Small intestine (tissue), 7 donors: ENCODE measurements around the gene DAAM1. TPM values are rescaled to one million over a fixed set of nuclear protein-coding genes. Genes with fewer than 3 reads are reported as not detected.
A peak's percentile ranks its signal among the peaks of the same experiment; 100 is the strongest.

Source experiments
- DNase-seq, 2 donors: peaks; one replicate each; pipeline versions ENCODE4 v3.0.0 to v3.0.0-alpha.2; 2013
- FAIRE-seq: peaks from 2 replicates; lab custom pipeline; 2012; peaks lifted over from hg19 to GRCh38; lab: Jason Lieb, UNC
- H3K27ac ChIP-seq, 3 donors: one replicate each; pipeline ENCODE4 v1.5.1; 2013; ENCODE audit warnings: low read length in 2 of 3, mild to moderate bottlenecking in 2 of 3, control low read depth in 1 of 3, inconsistent platforms in 1 of 3, low read depth in 1 of 3, moderate library complexity in 1 of 3
- H3K27me3 ChIP-seq, 3 donors: one replicate each; pipeline ENCODE4 v1.6.1; 2013; ENCODE audit warnings: low read length in 3 of 3, inconsistent platforms in 1 of 3; ENCODE audit not compliant: control insufficient read depth in 3 of 3, insufficient read depth in 3 of 3
- H3K36me3 ChIP-seq, 3 donors: one replicate each; pipeline ENCODE4 v1.6.1; 2013; ENCODE audit warnings: low read length in 3 of 3, inconsistent platforms in 1 of 3, low read depth in 1 of 3, mild to moderate bottlenecking in 1 of 3, moderate library complexity in 1 of 3; ENCODE audit not compliant: control insufficient read depth in 3 of 3, insufficient read depth in 2 of 3
- H3K4me1 ChIP-seq, 3 donors: one replicate each; pipeline ENCODE4 v1.6.1; 2013; ENCODE audit warnings: low read length in 2 of 3, inconsistent platforms in 1 of 3, low read depth in 1 of 3, mild to moderate bottlenecking in 1 of 3, moderate library complexity in 1 of 3; ENCODE audit not compliant: control insufficient read depth in 3 of 3, insufficient read depth in 2 of 3
- H3K4me3 ChIP-seq, 3 donors: one replicate each; pipeline ENCODE4 v1.5.1; 2013; ENCODE audit warnings: low read length in 3 of 3, control low read depth in 1 of 3, inconsistent platforms in 1 of 3, low read depth in 1 of 3, mild to moderate bottlenecking in 1 of 3, moderate library complexity in 1 of 3
- H3K9me3 ChIP-seq, 2 donors: one replicate each; pipeline ENCODE4 v1.6.1; 2013; ENCODE audit warnings: low read depth in 1 of 2, low read length in 1 of 2; ENCODE audit not compliant: control insufficient read depth in 2 of 2, insufficient read depth in 1 of 2
- WGBS, 3 donors: extraction: QIAGEN DNeasy Blood & Tissue Kit; methylation state at CpG; one replicate each; pipeline ENCODE4 v1.1.7; 2013; 5-methylcytosine and 5-hydroxymethylcytosine counted together
- polyA plus RNA-seq, 4 donors: library from polyadenylated mRNA; stranded (reverse) in 3 of 4; unstranded in 1 of 4; fragments of 200-250 nt in 3 of 4; fragments of 120-200 nt in 1 of 4; gene quantifications; one replicate each; pipeline versions ENCODE4 v1.2.1 to v1.2.3, GENCODE V29; 2013
- donor health status: healthy with polysubstance abuse.
- donor health status: control.
- donor health status: control.
- donor health status: Bipolar disorder and iron deficiency.
- donor health status: healthy.

DAAM1 gene
- polyA plus RNA-seq, 4 donors, result 5.4 to 34.0 (median 11.9) TPM

DNA sequence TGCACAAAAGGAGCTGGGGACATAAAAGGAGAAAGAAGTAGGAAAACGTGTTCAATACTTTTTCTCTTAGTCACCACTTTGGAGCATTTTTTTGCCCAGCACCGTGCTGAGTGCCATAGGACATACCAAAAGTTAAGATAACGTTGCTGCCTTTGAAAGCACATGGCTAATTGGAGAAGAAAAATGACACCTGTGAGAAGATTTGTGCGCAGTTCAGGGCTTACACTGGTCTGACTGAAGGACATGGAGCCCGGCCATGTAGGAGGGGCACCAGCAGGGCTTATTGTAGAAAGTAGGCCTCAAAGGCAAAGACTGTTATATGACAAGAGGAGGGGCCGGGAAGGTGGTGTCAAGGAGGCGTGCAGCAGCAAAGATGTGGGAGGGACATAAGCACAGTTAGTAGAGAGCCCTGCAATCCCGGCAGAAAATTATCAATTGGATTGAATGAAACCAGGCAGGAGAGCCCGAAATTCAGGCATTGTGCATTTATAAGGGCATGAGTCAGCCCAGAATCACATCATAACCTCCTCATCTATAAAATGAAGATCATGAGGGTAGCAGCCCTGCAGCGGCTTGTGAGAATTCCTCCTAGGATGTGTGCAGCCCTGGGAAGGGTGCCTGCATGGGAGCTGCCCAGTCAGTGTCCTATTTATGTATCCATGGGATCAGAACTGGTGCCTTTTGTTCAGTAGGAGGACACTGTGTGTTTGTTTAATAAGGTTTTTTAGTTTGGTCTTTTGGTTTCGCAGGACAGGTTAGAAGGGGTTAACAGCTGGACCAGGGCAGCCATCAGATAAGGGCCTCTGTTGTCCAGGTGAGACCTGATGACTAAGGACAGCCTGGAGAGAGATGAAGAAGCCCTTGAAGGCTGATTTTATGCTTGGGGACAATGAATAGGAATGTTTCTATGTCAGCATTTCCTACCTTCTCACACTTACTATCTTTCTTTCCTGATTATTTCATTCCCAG, 154.3 kb downstream of the DAAM1 start:
- no peak overlapping the region for H3K4me3 ChIP-seq
- FAIRE-seq, result no peak
- 91 to 96% (median 93%) methylated on average over 11 of the region's 11 CpGs for WGBS, 3 donors
- no peaks in the 10 kb centered on the region for H3K27me3 ChIP-seq
- H3K27ac ChIP-seq, result no peak overlapping the region
- H3K9me3 ChIP-seq, result no peaks in the 10 kb centered on the region
- peaks cover 0 to 9% (median 2%) of the 10 kb centered on the region in 3 donors for H3K36me3 ChIP-seq
- peaks cover 0 to 37% (median 0%) of the 10 kb centered on the region in 3 donors for H3K4me1 ChIP-seq
- no peak for DNase-seq

DNA sequence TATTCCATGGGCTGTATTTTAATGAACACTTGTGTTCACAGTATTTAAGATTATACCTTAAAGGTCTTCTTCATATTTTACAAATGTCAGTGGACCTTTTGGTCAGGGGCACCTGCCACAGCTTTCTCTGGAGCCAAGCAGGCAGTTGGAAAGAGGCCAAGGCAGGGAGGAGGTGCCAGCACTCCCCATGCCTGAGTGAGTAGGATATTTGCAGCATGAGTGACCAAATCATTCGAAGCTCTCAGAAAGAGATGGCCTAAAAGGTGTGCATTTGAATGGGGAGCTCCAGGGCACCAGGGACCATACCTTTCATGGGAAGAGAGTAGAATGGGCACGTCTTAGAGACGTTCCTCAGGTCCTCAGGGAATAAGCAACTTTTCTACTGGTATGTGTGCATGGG, 155.1 kb downstream of the DAAM1 start:
- 79 to 83% (median 82%) methylated on average over 3 of the region's 3 CpGs for WGBS, 3 donors
- no peak for DNase-seq
- Histone ChIP-seq H3K4me1 (peaks cover 0 to 45% (median 0%) of the 10 kb centered on the region in 3 donors), H3K27me3 (no peaks in the 10 kb centered on the region), H3K36me3 (peaks cover 0 to 10% (median 2%) of the 10 kb centered on the region in 3 donors), H3K27ac (no peak overlapping the region), H3K4me3 (no peak overlapping the region), H3K9me3 (no peaks in the 10 kb centered on the region)
- no peak for FAIRE-seq

DNA sequence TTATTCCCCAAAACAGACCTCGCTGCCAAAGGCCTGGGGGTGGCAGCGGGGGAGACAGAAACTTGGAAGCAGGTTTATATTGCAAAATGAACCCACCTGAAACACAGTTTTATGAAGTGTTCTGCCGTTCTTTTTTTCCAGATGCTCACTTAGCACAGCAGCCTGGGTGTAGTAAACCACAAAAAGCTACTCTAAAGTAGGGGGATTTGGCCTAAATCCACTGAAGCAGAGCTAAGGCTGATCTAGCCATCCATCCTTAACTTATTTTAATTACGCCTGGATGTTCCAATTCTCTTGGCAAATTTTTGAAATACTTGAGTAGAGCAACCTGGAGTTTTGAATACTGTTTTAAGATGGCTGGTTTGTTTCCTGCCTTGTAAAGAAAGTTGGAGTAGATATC, 155.5 kb downstream of the DAAM1 start:
- FAIRE-seq (no peak), DNase-seq (no peak)
- WGBS, 3 donors, result 85 to 91% (median 86%) methylated on average over 4 of the region's 4 CpGs
- no peak overlapping the region for H3K27ac ChIP-seq
- H3K27me3 ChIP-seq, result no peaks in the 10 kb centered on the region
- no peaks in the 10 kb centered on the region for H3K9me3 ChIP-seq
- peaks cover 0 to 14% (median 2%) of the 10 kb centered on the region in 3 donors for H3K36me3 ChIP-seq
- H3K4me3 ChIP-seq, result no peak overlapping the region
- peaks cover 0 to 49% (median 0%) of the 10 kb centered on the region in 3 donors for H3K4me1 ChIP-seq

DNA sequence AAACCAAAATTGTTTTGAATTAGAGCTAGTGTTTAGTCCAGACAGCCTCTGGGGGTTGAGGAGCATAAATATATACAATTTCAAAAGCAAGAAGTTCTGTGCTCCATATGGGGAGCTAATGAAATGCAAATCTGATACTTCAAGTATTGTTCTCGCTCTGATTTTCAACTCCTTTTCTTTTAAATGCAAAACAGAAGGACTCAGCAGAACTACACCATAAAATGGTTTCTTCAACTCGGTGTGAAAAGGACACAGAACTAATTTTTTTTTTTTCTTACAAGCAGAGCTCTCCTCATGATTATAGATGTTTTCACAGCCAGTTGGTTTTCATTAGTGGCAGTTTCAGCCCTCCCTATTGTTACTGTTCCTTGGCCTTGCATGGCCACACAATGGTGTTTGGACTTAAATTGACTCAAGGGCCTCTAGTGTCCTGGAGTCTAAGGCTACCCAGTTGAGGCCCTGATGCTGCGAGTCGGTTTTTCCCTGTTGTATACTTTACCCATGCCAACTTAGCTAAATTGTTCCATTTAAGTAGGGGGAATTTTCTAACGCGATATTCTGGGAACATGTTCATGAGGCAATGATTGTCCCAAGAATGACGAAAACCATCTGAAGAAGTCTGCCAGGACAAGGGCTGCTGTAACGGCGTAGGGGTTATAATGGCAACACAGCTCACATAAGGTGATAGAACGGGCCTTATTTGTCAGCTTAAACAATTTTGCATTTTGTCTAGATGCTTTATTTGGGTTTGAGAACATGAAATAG, 156.4 kb downstream of the DAAM1 start:
- DNase-seq (no peak), FAIRE-seq (no peak)
- Histone ChIP-seq H3K4me3 (no peak overlapping the region), H3K4me1 (peaks cover 0 to 50% (median 0%) of the 10 kb centered on the region in 3 donors), H3K9me3 (no peaks in the 10 kb centered on the region), H3K27me3 (no peaks in the 10 kb centered on the region), H3K27ac (no peak overlapping the region), H3K36me3 (peaks cover 0 to 15% (median 2%) of the 10 kb centered on the region in 3 donors)
- WGBS, 3 donors, result 79 to 93% (median 92%) methylated on average over 10 of the region's 10 CpGs

DNA sequence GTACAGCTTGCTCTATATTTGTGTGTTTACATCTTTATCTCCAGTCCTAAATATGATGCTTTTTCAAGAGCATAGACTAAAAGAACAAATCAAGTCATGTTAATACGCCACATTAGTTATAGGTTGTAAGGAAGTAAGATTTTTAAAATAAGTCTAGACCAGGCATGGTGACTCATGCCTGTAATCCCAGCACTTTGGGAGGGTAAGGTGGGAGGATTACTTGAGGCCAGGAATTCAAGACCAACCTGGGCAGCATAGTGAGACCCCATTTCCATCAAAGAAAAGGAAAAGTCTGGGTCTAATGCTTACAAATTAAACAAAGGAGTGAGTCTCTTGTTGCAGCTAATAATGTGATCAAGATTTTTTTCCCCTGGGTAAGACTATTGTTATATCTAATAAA, 157.9 kb downstream of the DAAM1 start:
- peaks cover 0 to 24% (median 8%) of the 10 kb centered on the region in 3 donors for H3K36me3 ChIP-seq
- H3K4me3 ChIP-seq, result no peak overlapping the region
- DNase-seq, result no peak
- H3K4me1 ChIP-seq, result peaks cover 0 to 46% (median 0%) of the 10 kb centered on the region in 3 donors
- WGBS, 3 donors, result 94 to 100% (median 97%) methylated on average over 1 of the region's 1 CpG
- H3K27ac ChIP-seq, result peak overlapping the region in 1 of 3 donors; percentile 7
- FAIRE-seq, result no peak
- H3K27me3 ChIP-seq, result no peaks in the 10 kb centered on the region
- no peaks in the 10 kb centered on the region for H3K9me3 ChIP-seq

DNA sequence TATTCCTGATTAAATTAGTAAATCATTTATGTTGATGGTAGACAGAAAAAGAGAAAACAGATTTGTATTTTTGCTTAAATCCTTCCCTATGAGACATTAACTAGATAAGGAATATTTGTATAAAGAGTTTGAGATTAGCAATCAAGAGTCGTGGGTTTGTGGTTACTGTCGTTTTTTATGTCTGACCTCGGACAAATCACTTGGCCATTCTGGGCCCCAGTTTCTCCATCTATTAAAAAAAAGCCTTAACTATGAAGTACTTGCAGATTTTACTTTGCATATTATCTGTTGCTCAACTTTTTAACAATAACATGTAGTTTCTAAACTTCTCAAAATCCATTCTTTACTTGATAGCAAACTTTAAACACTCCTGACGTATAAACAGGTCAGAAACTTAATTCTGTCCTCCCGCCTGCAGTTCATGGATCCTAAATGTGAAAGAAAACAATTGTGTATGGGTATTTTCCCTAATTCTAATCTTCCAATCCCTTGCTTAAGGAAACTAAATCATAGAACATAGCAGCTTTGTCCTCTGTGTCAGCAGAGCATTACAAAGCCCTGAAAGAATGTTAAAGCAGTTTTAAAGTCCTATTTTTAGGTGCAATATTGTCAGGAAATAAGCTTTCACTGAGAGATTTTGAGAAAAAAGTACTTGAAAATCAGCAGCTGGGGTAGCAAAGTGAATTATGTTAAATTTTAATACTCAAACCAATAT, 158.5 kb downstream of the DAAM1 start:
- Histone ChIP-seq H3K27ac (peak overlapping the region in 1 of 3 donors; percentile 81), H3K36me3 (peaks cover 0 to 25% (median 8%) of the 10 kb centered on the region in 3 donors), H3K27me3 (no peaks in the 10 kb centered on the region), H3K9me3 (no peaks in the 10 kb centered on the region), H3K4me3 (no peak overlapping the region), H3K4me1 (peaks cover 0 to 41% (median 0%) of the 10 kb centered on the region in 3 donors)
- FAIRE-seq (no peak), DNase-seq (no peak)
- 39 to 54% (median 49%) methylated on average over 5 of the region's 5 CpGs for WGBS, 3 donors

DNA sequence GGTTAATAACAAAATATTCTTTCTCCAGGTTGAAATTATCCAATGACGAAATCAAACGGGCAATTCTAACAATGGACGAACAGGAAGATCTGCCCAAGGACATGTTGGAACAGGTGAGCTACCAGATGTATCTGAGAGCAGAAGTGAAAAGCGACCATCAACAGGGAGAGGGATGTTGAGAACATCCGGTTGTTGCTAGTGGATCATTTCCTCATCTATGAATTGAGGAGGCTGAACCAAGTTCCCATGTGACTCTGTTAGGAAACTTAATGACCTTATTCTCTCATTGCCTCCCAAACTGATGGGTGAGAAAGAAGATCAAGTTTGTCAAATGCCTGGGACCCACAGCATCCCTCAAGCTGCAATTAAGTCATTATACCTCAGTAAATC, 159.0 kb downstream of the DAAM1 start:
- H3K4me3 ChIP-seq, result no peak overlapping the region
- H3K36me3 ChIP-seq, result peaks cover 0 to 25% (median 10%) of the 10 kb centered on the region in 3 donors
- FAIRE-seq (no peak), DNase-seq (no peak)
- H3K4me1 ChIP-seq, result peaks cover 0 to 39% (median 0%) of the 10 kb centered on the region in 3 donors
- WGBS, 3 donors, result 75 to 97% (median 88%) methylated on average over 5 of the region's 5 CpGs
- H3K27me3 ChIP-seq, result no peaks in the 10 kb centered on the region
- no peaks in the 10 kb centered on the region for H3K9me3 ChIP-seq
- peak overlapping the region in 2 of 3 donors; percentile 59 to 81 for H3K27ac ChIP-seq
